Activated CD4-positive, alpha-beta T cell treated with anti-CD3 and anti-CD28 coated beads, Interleukin-2, amount 50 U/mL, for 16 hours (primary cell): ENCODE measurements around the gene TSPAN14.
A peak's percentile ranks its signal among the peaks of the same experiment; 100 is the strongest.
"Not testable (repeated sequence)": the region's sequence is repeated elsewhere in the genome, so short reads cannot be mapped to it uniquely, and the experiment has no call there.

ENCODE experiments used
- DNase-seq: peaks from one replicate; pipeline ENCODE4 v3.0.0-alpha.2; 2020

Gene TSPAN14

GRCh38 chr10:80472234-80473095 lies 18.4 kb downstream of the TSPAN14 start:
- peak; percentile 87 for DNase-seq

GRCh38 chr10:80473096-80473657 lies 19.1 kb downstream of the TSPAN14 start:
- no peak for DNase-seq

- DNase-seq = no peak
Measured at GRCh38 chr10:80473692-80474596, 19.8 kb downstream of the TSPAN14 start.

GRCh38 chr10:80474597-80474910 lies 20.4 kb downstream of the TSPAN14 start:
- no peak for DNase-seq

- no peak for DNase-seq
Measured at GRCh38 chr10:80474941-80475340, 20.8 kb downstream of the TSPAN14 start.

GRCh38 chr10:80475641-80476040 lies 21.5 kb downstream of the TSPAN14 start:
- DNase-seq = not testable (repeated sequence)

- no peak for DNase-seq
Measured at GRCh38 chr10:80476685-80477084, 22.6 kb downstream of the TSPAN14 start.

GRCh38 chr10:80477813-80478212 lies 23.7 kb downstream of the TSPAN14 start:
- no peak for DNase-seq

- not testable (repeated sequence) for DNase-seq
Measured at GRCh38 chr10:80480373-80480772, 26.3 kb downstream of the TSPAN14 start.

GRCh38 chr10:80480852-80481251 lies 26.7 kb downstream of the TSPAN14 start:
- no peak for DNase-seq

GRCh38 chr10:80484243-80484642 lies 30.1 kb downstream of the TSPAN14 start:
- DNase-seq = no peak

- DNase-seq = no peak
Measured at GRCh38 chr10:80484676-80485075, 30.6 kb downstream of the TSPAN14 start.

GRCh38 chr10:80485076-80485945 lies 31.2 kb downstream of the TSPAN14 start:
- DNase-seq = peak; percentile 65

GRCh38 chr10:80485946-80486764 lies 32.0 kb downstream of the TSPAN14 start:
- DNase-seq = no peak

- no peak for DNase-seq
Measured at GRCh38 chr10:80486785-80487420, 32.8 kb downstream of the TSPAN14 start.

- DNase-seq = no peak
Measured at GRCh38 chr10:80487421-80487785, 33.3 kb downstream of the TSPAN14 start.

- DNase-seq = peak; percentile 76
Measured at GRCh38 chr10:80487791-80488538, 33.9 kb downstream of the TSPAN14 start.

- no peak for DNase-seq
Measured at GRCh38 chr10:80488539-80489066, 34.5 kb downstream of the TSPAN14 start.

- no peak for DNase-seq
Measured at GRCh38 chr10:80489371-80490112, 35.4 kb downstream of the TSPAN14 start.
